HFF-Myc (cell line): Measurements from ENCODE around the gene UFD1.

Experiments
- DNase-seq: peaks from one replicate; pipeline ENCODE4 v3.0.0-alpha.2; 2011; ENCODE audit warnings: low read depth; ENCODE audit errors: extremely low read depth
- H3K4me3 ChIP-seq: replicated peaks from 2 replicates; pipeline ENCODE4 v1.5.1; 2011; ENCODE audit warnings: low read depth, mild to moderate bottlenecking, control low read depth, low read length
- TF ChIP-seq, protein P1 (sequence below): IDR thresholded peaks from 2 replicates; pipeline ENCODE4 v1.5.1; 2012; ENCODE audit warnings: mild to moderate bottlenecking, low read depth, low read length, control low read depth; ENCODE audit errors: missing control alignments

Gene UFD1

DNA sequence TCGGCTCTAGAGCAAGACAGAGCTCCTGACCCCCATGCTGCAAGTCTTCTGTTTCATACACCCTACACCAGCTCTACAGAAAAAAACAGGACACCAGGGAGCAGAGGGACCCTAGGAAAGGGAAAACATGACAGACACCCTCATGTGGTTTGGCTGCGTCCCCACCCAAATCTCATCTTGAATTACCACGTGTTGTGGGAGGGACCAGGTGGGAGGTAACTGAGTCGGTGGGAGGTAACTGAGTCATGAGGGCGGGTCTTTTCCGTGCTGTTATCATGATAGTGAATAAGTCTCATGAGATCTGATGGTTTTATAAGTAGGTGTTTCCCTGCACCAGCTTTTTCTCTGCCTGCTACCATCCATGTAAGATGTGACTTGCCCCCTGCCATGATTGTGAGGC is 24.8 kb downstream of the UFD1 start:
- TF ChIP-seq, protein P1, sequence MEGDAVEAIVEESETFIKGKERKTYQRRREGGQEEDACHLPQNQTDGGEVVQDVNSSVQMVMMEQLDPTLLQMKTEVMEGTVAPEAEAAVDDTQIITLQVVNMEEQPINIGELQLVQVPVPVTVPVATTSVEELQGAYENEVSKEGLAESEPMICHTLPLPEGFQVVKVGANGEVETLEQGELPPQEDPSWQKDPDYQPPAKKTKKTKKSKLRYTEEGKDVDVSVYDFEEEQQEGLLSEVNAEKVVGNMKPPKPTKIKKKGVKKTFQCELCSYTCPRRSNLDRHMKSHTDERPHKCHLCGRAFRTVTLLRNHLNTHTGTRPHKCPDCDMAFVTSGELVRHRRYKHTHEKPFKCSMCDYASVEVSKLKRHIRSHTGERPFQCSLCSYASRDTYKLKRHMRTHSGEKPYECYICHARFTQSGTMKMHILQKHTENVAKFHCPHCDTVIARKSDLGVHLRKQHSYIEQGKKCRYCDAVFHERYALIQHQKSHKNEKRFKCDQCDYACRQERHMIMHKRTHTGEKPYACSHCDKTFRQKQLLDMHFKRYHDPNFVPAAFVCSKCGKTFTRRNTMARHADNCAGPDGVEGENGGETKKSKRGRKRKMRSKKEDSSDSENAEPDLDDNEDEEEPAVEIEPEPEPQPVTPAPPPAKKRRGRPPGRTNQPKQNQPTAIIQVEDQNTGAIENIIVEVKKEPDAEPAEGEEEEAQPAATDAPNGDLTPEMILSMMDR: no peak
- no peak for DNase-seq
- H3K4me3 ChIP-seq: no peak overlapping the region

DNA sequence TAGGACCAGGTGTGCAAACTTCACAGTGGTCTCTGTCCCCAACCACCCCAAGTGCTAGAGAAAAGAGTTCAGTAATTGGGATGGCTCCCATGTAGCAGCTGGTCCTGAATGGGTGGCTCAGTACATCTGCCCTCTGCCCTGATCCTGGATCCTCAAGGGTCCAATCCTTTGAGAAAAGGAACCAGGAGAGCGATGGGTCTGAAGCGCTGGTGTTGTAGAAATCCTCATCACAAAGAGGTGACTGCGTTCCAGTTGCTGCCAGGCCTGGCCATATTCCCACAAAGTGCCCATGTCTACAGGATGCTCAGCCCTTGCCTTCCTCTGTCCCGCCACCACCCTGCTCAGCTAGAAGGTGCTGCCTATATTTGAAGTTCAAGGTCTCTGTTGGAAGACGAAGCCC is 25.3 kb downstream of the UFD1 start:
- H3K4me3 ChIP-seq: no peak overlapping the region
- no peak for DNase-seq
- TF ChIP-seq, protein P1: no peak

DNA sequence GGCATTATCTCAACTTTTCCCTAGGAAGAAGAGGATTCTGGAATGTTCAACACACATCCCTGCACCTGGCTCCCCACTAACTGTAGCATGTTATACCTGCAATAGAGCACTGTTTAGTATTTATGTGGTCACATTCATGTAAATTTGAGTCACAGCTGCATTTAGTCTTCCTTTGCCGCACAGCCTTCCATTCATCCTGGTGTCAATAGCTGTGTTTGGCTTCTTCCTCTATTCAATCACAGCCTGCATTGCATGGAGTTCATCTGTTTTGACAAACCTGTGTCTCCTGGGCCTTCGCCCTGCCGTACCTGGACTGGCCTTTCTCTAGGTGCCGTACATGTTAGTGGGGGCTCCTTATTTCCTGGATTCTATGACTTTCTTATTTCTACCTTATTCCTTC is 27.4 kb downstream of the UFD1 start:
- H3K4me3 ChIP-seq: no peak overlapping the region
- TF ChIP-seq, protein P1: no peak
- no peak for DNase-seq

DNA sequence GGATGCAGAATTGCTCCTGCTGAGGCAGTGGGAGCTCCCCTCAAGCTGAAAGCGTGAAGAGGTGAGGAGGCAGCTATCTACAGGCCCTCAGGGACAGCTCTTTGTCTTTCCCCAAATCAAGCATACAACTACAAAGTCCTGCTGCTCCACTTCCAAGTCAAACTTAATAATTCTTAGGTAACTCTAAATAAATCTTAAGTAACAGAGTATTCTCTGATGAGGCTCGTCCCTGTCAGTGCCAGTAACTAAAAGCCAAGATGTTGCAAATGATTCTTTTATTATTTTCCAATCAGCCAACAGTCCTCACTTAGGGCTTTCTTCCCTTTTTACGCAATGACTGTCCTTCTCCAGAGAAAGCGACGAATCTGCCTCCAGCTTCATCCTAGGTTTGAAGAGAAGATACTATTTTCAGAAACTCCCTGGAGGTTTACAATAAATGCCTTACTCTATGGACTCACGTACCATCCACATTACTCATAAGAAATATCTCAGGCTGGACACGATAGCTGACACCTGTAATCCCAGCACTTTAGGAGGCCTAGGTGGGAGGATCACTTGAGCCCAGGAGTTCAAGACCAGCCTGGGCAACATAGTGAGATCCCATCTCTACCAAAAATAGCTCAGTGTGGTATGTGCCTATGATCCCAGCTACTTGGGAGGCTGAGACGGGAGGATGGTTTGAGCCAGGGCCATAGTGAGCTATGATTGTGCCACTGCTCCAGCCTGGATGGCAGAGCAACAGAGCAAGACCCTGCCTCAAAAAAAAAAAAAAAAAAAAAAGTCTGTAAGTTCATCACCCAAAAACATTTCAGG is 28.4 kb downstream of the UFD1 start:
- no peak overlapping the region for H3K4me3 ChIP-seq
- DNase-seq: no peak
- TF ChIP-seq, protein P1: no peak

DNA sequence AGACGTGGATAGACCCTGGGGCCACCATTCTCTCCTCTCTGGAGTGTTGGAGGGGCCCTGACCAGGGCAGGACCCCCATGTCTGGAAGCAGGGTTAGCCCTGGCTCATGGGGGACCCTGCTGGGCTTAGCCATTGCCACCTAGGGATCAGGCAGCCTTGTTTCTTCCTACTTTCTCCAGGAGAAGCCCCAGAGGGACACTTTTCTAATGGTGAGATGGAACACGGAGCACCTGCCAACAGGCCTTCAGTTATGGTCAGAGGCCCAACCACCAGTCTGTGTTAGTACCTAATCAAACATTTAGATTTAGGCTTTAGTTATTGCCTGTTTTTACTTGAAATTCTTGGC is 29.6 kb downstream of the UFD1 start:
- H3K4me3 ChIP-seq: no peak overlapping the region
- TF ChIP-seq, protein P1: no peak
- no peak for DNase-seq

DNA sequence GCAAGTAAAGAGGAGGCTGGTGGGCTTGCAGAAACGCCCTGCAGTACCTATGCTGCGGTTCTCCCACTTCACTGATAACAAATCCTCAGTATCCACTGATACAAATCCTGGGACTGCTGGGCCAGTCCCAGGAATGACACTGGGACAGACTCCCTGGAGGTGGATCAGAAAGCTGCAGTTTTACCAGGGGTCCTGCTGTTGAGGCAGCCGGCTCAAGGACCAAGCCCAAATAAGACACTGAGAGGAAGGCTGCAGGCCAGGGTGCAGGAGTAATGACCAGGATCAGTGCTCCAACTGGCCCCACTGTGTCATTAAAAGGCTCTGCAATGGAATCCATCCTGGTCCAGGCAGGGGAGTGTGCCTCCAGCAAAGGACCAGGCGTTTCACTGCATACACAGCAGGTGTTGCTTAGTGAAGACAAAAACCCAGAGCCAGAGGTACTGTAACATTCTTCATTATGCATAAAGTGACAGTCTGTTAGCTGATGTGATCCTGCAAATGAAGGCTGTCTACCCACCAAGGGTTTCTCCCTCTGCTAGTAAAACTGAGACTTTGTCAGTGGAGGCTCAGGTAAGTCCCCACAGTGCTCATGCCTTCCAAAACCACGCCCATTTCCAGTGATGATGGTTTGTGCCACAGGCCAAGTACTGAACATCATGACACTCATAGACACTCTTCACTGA is 30.1 kb downstream of the UFD1 start:
- DNase-seq: no peak
- H3K4me3 ChIP-seq: peak overlapping the region; percentile 72
- TF ChIP-seq, protein P1: no peak
